Measurements from ENCODE around the gene ECSIT. TPM values are rescaled to one million over a fixed set of nuclear protein-coding genes. Genes with fewer than 3 reads are reported as not detected.

Gene ECSIT
- total RNA-seq, 4 donors from 2014 or later, result 82.9 to 199 (median 129) TPM

DNA sequence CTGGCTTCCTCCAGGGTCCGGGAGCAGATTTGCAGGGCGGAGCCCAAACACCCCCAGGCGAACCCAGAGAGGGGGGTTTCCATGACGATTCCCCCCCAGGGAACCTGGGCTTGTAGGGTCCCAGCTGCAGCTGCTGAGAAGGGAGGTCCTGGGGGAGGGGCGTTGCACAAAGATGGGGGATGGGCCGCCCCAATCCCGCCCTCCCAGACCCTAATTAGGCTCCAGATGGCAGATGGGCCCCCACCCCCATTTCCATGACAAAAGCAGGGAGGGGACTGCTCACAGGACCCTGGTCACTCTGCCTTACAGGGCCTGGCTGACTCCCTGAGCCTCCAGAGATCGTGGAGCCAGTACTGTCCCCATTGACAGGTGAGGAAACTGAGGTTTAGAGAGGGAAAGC lies 63.3 kb downstream of the ECSIT start:
- DNase-seq (no peak), ATAC-seq (no peak)
- in situ Hi-C loops (cut with MboI; ENCODE audit: low sequenced_read_pairs in 4 of 4), result no loop called here
- H3K27ac ChIP-seq, result no peak overlapping the region
- no peaks in the 10 kb centered on the region for H3K4me1 ChIP-seq
- intact Hi-C loops (cut with DNase I; ENCODE audit: low total_unique reads), result no loop called here
- TF ChIP-seq POLR2A (IDR thresholded peaks at IDR 0.05), result no peak
- TF ChIP-seq, protein P1, sequence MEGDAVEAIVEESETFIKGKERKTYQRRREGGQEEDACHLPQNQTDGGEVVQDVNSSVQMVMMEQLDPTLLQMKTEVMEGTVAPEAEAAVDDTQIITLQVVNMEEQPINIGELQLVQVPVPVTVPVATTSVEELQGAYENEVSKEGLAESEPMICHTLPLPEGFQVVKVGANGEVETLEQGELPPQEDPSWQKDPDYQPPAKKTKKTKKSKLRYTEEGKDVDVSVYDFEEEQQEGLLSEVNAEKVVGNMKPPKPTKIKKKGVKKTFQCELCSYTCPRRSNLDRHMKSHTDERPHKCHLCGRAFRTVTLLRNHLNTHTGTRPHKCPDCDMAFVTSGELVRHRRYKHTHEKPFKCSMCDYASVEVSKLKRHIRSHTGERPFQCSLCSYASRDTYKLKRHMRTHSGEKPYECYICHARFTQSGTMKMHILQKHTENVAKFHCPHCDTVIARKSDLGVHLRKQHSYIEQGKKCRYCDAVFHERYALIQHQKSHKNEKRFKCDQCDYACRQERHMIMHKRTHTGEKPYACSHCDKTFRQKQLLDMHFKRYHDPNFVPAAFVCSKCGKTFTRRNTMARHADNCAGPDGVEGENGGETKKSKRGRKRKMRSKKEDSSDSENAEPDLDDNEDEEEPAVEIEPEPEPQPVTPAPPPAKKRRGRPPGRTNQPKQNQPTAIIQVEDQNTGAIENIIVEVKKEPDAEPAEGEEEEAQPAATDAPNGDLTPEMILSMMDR (IDR thresholded peaks at IDR 0.05 in 4 of 5, conservative IDR thresholded peaks at IDR 0.05 in 1 of 5), result no peak
- H3K36me3 ChIP-seq, result no peaks in the 10 kb centered on the region
- no peaks in the 10 kb centered on the region for H3K9me3 ChIP-seq
- peaks cover under 1 to 7% (median under 1%) of the 10 kb centered on the region in 3 donors for H3K27me3 ChIP-seq
- no peak overlapping the region for H3K4me3 ChIP-seq

DNA sequence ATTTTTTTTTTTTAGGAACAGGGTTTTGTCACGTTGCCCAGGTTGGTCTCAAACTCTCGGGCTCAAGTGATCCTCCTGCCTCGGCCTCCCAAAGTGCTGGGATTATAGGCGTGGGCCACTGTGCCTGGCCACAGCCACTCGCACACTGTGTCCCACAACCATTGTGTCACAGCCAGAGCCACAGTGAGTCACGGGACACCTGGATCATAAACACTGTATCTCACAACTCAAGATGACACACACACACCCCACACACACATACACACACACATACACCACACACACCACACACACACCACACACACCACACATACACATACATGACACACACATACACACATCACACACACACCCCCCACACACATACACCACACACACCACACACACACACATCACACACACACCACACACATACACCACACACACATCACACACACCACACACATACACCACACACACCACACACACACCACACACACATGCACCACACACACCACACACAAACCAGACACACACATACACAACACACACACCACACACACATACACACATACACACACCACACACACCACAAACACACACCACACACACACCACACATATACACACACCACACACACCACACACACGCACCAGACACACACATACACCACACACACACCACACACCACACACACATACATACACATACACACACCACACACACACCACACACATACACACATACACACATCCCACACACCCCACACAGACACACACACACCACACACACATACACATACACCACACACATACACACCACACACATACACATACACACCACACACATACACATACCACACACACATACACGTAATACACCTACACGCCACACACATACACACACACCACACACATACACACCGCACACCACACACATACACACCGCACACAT lies 64.3 kb downstream of the ECSIT start:
- DNase-seq (no peak), ATAC-seq (no peak)
- no peak overlapping the region for H3K4me3 ChIP-seq
- H3K27ac ChIP-seq, result no peak overlapping the region
- in situ Hi-C loops (cut with MboI; ENCODE audit: low sequenced_read_pairs in 4 of 4) (no loop called here), intact Hi-C loops (cut with DNase I; ENCODE audit: low total_unique reads) (no loop called here)
- no peaks in the 10 kb centered on the region for H3K4me1 ChIP-seq
- H3K9me3 ChIP-seq, result no peaks in the 10 kb centered on the region
- no peaks in the 10 kb centered on the region for H3K36me3 ChIP-seq
- TF ChIP-seq, protein P1 (IDR thresholded peaks at IDR 0.05 in 4 of 5, conservative IDR thresholded peaks at IDR 0.05 in 1 of 5), result no peak
- no peak for TF ChIP-seq POLR2A (IDR thresholded peaks at IDR 0.05)
- H3K27me3 ChIP-seq, result peaks cover 3 to 10% (median 7%) of the 10 kb centered on the region in 3 donors

DNA sequence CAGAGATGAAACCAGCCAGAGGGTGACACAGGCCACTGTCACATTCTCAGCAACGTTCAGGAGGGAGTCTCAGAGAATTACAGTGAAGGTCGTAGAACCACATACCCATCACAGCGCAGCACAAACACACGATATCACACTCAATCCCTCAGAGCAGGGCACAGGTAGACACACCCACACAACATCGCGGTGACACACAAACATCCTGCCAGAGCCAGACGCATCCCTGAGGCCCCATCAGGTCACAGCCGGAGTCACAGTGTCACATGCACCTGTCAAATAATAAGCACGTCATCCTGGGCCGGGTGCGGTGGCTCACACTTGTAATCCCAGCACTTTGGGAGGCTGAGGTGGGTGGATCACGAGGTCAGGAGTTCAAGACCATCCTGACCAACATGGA lies 65.5 kb downstream of the ECSIT start:
- intact Hi-C loops (cut with DNase I; ENCODE audit: low total_unique reads), result no loop called here
- in situ Hi-C loops (cut with MboI; ENCODE audit: low sequenced_read_pairs in 4 of 4), result no loop called here
- DNase-seq, result no peak
- no peaks in the 10 kb centered on the region for H3K4me1 ChIP-seq
- peaks cover 7 to 10% (median 9%) of the 10 kb centered on the region in 3 donors for H3K27me3 ChIP-seq
- H3K4me3 ChIP-seq, result no peak overlapping the region
- no peaks in the 10 kb centered on the region for H3K9me3 ChIP-seq
- no peaks in the 10 kb centered on the region for H3K36me3 ChIP-seq
- H3K27ac ChIP-seq, result no peak overlapping the region
- no peak for ATAC-seq
- TF ChIP-seq POLR2A (IDR thresholded peaks at IDR 0.05), result no peak
- TF ChIP-seq, protein P1 (IDR thresholded peaks at IDR 0.05 in 4 of 5, conservative IDR thresholded peaks at IDR 0.05 in 1 of 5), result no peak

DNA sequence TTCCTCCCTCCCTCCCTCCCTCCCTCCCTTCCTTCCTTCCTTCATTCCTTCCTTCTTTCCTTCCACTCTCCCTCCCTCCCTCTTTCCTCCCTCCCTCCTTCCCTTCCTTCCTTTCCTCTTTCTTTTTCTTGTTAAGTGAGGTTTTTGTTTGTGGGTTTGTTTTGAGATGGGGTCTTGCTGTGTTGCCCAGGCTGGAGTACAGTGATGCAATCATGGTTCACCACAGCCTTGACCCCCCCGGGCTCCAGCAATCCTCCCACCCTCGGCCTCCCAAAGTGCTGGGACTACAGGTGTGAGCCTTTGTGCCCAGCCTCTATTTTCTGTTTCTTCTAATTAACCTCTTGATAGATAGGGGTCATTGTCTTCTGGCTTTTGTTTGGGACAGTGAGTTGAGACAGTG lies 67.5 kb downstream of the ECSIT start:
- Histone ChIP-seq H3K36me3 (no peaks in the 10 kb centered on the region), H3K9me3 (no peaks in the 10 kb centered on the region), H3K27me3 (peaks cover 10 to 12% (median 10%) of the 10 kb centered on the region in 3 donors), H3K4me3 (no peak overlapping the region), H3K27ac (no peak overlapping the region), H3K4me1 (no peaks in the 10 kb centered on the region)
- in situ Hi-C loops (cut with MboI; ENCODE audit: low sequenced_read_pairs in 4 of 4), result no loop called here
- TF ChIP-seq POLR2A (IDR thresholded peaks at IDR 0.05), result no peak
- TF ChIP-seq, protein P1 (IDR thresholded peaks at IDR 0.05 in 4 of 5, conservative IDR thresholded peaks at IDR 0.05 in 1 of 5), result no peak
- DNase-seq (no peak), ATAC-seq (no peak)
- intact Hi-C loops (cut with DNase I; ENCODE audit: low total_unique reads), result no loop called here
